ENCODE measurements around the gene PRR16.

- no peak for TF ChIP-seq POLR2AphosphoS5 (IDR thresholded peaks at IDR 0.05)
- no peak for TF ChIP-seq POLR2A (IDR thresholded peaks at IDR 0.05; ENCODE audit: low read depth)
These were observed 52.7 kb downstream of the PRR16 start for GRCh38 chr5:120516805-120517204.

Data from esophagus muscularis mucosa (tissue), 2 donors.